SK-N-SH treated with all-trans-retinoic acid at 6 μM for 48 hours (cell line): ENCODE measurements around the gene PHPT1.

ENCODE experiments used
- ATAC-seq: fragments of 200-7000 bp; cut with Tn5 transposase; 3 replicates; pipeline ENCODE4 v1.9.1; 2020; ENCODE audit warnings: mild to moderate bottlenecking, moderate library complexity
- ARNTL ChIP-seq: fragments of 450-650 bp; formaldehyde crosslinking; IDR thresholded peaks from 2 replicates; pipeline ENCODE4 v1.5.0; 2020; ENCODE audit warnings: low read depth, mild to moderate bottlenecking, moderate library complexity, borderline replicate concordance
- BACH2 ChIP-seq: fragments of 250-450 bp; sonication (Bioruptor Pico); IDR thresholded peaks from 2 replicates; pipeline ENCODE4 v1.9.0; 2021; ENCODE audit warnings: mild to moderate bottlenecking, borderline replicate concordance
- CREB5 ChIP-seq: fragments of 250-450 bp; sonication (Bioruptor Pico); IDR thresholded peaks from 2 replicates; pipeline ENCODE4 v1.5.1; 2020; ENCODE audit warnings: low read depth, mild to moderate bottlenecking, moderate library complexity
- CSDC2 ChIP-seq: fragments of 250-450 bp; sonication (Bioruptor Pico); IDR thresholded peaks from 2 replicates; pipeline ENCODE4 v1.5.0; 2020; ENCODE audit warnings: mild to moderate bottlenecking, moderate library complexity
- ESRRG ChIP-seq: fragments of 250-450 bp; sonication (Bioruptor Pico); IDR thresholded peaks from 2 replicates; pipeline ENCODE4 v1.6.1; 2021; ENCODE audit warnings: mild to moderate bottlenecking
- GLIS3 ChIP-seq: fragments of 250-450 bp; sonication (Bioruptor Pico); IDR thresholded peaks from 2 replicates; pipeline ENCODE4 v1.5.0; 2020; ENCODE audit warnings: mild to moderate bottlenecking, moderate library complexity
- ISL1 ChIP-seq: fragments of 250-450 bp; sonication (Bioruptor Pico); IDR thresholded peaks from 2 replicates; pipeline ENCODE4 v2.1.2; 2022; ENCODE audit warnings: mild to moderate bottlenecking, moderate library complexity
- OSR1 ChIP-seq: fragments of 250-450 bp; sonication (Bioruptor Pico); IDR thresholded peaks from 2 replicates; pipeline ENCODE4 v1.8.0; 2022; ENCODE audit warnings: moderate library complexity, mild to moderate bottlenecking, inconsistent platforms
- PATZ1 ChIP-seq: fragments of 250-450 bp; sonication (Bioruptor Pico); IDR thresholded peaks from 2 replicates; pipeline ENCODE4 v1.8.0; 2020; ENCODE audit warnings: mild to moderate bottlenecking, moderate library complexity, borderline replicate concordance
- POU6F1 ChIP-seq: fragments of 250-450 bp; sonication (Bioruptor Pico); IDR thresholded peaks from 2 replicates; pipeline ENCODE4 v1.8.0; 2021; ENCODE audit warnings: low read depth, mild to moderate bottlenecking, moderate library complexity, borderline replicate concordance
- PPARA ChIP-seq: fragments of 250-450 bp; sonication (Bioruptor Pico); IDR thresholded peaks from 2 replicates; pipeline ENCODE4 v1.5.0; 2020; ENCODE audit warnings: mild to moderate bottlenecking, borderline replicate concordance
- RARB ChIP-seq: fragments of 250-450 bp; sonication (Bioruptor Pico); IDR thresholded peaks from 2 replicates; pipeline ENCODE4 v1.8.0; 2021; ENCODE audit warnings: mild to moderate bottlenecking, moderate library complexity
- TCF4 ChIP-seq: fragments of 250-450 bp; sonication (Bioruptor Pico); IDR thresholded peaks from 2 replicates; pipeline ENCODE4 v1.8.0; 2021; ENCODE audit warnings: mild to moderate bottlenecking, moderate library complexity, borderline replicate concordance
- TOX ChIP-seq: fragments of 250-450 bp; sonication (Bioruptor Pico); IDR thresholded peaks from 2 replicates; pipeline ENCODE4 v1.8.0; 2021; ENCODE audit warnings: mild to moderate bottlenecking, moderate library complexity, borderline replicate concordance
- TSHZ2 ChIP-seq: fragments of 250-450 bp; sonication (Bioruptor Pico); IDR thresholded peaks from 2 replicates; pipeline ENCODE4 v1.5.0; 2020; ENCODE audit warnings: mild to moderate bottlenecking, moderate library complexity
- ZC3H10 ChIP-seq: fragments of 250-450 bp; sonication (Bioruptor Pico); IDR thresholded peaks from 2 replicates; pipeline ENCODE4 v1.5.1; 2021; ENCODE audit warnings: mild to moderate bottlenecking, moderate library complexity
- ZFP3 ChIP-seq: fragments of 250-450 bp; sonication (Bioruptor Pico); IDR thresholded peaks from 2 replicates; pipeline ENCODE4 v1.5.0; 2020; ENCODE audit warnings: mild to moderate bottlenecking, moderate library complexity
- ZFP30 ChIP-seq: fragments of 450-650 bp; formaldehyde crosslinking; IDR thresholded peaks from 2 replicates; pipeline ENCODE4 v1.5.0; 2022; ENCODE audit warnings: mild to moderate bottlenecking, moderate library complexity
- ZNF565 ChIP-seq: fragments of 450-650 bp; formaldehyde crosslinking; conservative IDR thresholded peaks from 2 replicates; pipeline ENCODE4 v1.5.0; 2020; ENCODE audit warnings: low read depth, mild to moderate bottlenecking, moderate library complexity
- ZNF70 ChIP-seq: fragments of 450-650 bp; formaldehyde crosslinking; IDR thresholded peaks from 2 replicates; pipeline ENCODE4 v1.5.0; 2020; ENCODE audit warnings: mild to moderate bottlenecking, moderate library complexity
- ZNF8 ChIP-seq: fragments of 450-650 bp; formaldehyde crosslinking; IDR thresholded peaks from 2 replicates; pipeline ENCODE4 v1.5.0; 2020; ENCODE audit warnings: mild to moderate bottlenecking, moderate library complexity

Gene PHPT1

GRCh38 chr9:136838314-136839228 lies 10.6 kb upstream of the PHPT1 start:
- ATAC-seq, result no peak
- TF ChIP-seq TSHZ2 (no peak), PPARA (CRISPR knock-in tag) (no peak), ZFP3 (no peak), GLIS3 (no peak), ESRRG (CRISPR knock-in tag) (no peak), PATZ1 (CRISPR knock-in tag) (no peak), POU6F1 (no peak)
- TF ChIP-seq, all 23 proteins: peak for 0

GRCh38 chr9:136839229-136840139 lies 9.7 kb upstream of the PHPT1 start:
- no peak for ATAC-seq
- TF ChIP-seq ZNF8 (CRISPR knock-in tag), result no peak
- TF ChIP-seq GLIS3, result no peak
- no peak for TF ChIP-seq ZFP30 (CRISPR knock-in tag)
- TF ChIP-seq ZC3H10 (CRISPR knock-in tag), result no peak
- TF ChIP-seq PPARA (CRISPR knock-in tag), result no peak
- no peak for TF ChIP-seq RARB (CRISPR knock-in tag)
- TF ChIP-seq CSDC2 (CRISPR knock-in tag), result no peak
- no peak for TF ChIP-seq POU6F1
- no peak for TF ChIP-seq CREB5 (CRISPR knock-in tag)
- no peak for TF ChIP-seq ZFP3
- TF ChIP-seq TOX (CRISPR knock-in tag), result no peak
- no peak for TF ChIP-seq ESRRG (CRISPR knock-in tag)
- TF ChIP-seq BACH2 (CRISPR knock-in tag), result no peak
- no peak for TF ChIP-seq ARNTL
- TF ChIP-seq ZNF70 (CRISPR knock-in tag), result no peak

- no peak for ATAC-seq
Measured at GRCh38 chr9:136840140-136840876, 8.9 kb upstream of the PHPT1 start.

More at GRCh38 chr9:136840140-136840876, 8.9 kb upstream of the PHPT1 start:
- no peak for TF ChIP-seq ZFP30 (CRISPR knock-in tag)
- TF ChIP-seq TCF4 (CRISPR knock-in tag), result no peak
- TF ChIP-seq BACH2 (CRISPR knock-in tag), result no peak
- TF ChIP-seq ZNF8 (CRISPR knock-in tag), result no peak
- no peak for TF ChIP-seq ZC3H10 (CRISPR knock-in tag)
- no peak for TF ChIP-seq ISL1
- TF ChIP-seq ESRRG (CRISPR knock-in tag), result no peak
- TF ChIP-seq PATZ1 (CRISPR knock-in tag), result no peak
- no peak for TF ChIP-seq ZNF565 (CRISPR knock-in tag)
- TF ChIP-seq OSR1 (CRISPR knock-in tag), result no peak
- TF ChIP-seq, all 23 proteins: peak for 0
